Transverse colon (tissue), 4 donors: ENCODE measurements around the gene NAT10. TPM values are rescaled to one million over a fixed set of nuclear protein-coding genes. Genes with fewer than 3 reads are reported as not detected.

Experiments used
- DNase-seq: peaks from one replicate; pipeline ENCODE4 v3.0.0-alpha.2; 2019
- H3K27ac ChIP-seq, 4 donors: fragments of 200-600 bp; sonication (generic); 2 replicates each; pipeline ENCODE4 v1.5.1; 2016 to 2018; ENCODE audit warnings: inconsistent platforms in 4 of 4
- H3K27me3 ChIP-seq: fragments of 200-600 bp; sonication (generic); 2 replicates; pipeline ENCODE4 v1.5.1; 2017; ENCODE audit warnings: inconsistent platforms
- H3K36me3 ChIP-seq, 4 donors: fragments of 200-600 bp; sonication (generic); 2 replicates each; pipeline ENCODE4 v1.5.1; 2017 to 2019; ENCODE audit warnings: inconsistent platforms in 4 of 4
- H3K4me1 ChIP-seq, 4 donors: fragments of 200-600 bp; sonication (generic); 2 replicates each; pipeline ENCODE4 v1.5.1; 2017 to 2020; ENCODE audit warnings: inconsistent platforms in 4 of 4
- H3K4me3 ChIP-seq, 4 donors: fragments of 200-600 bp; sonication (generic); 1 replicate in 1 of 4; 2 replicates in 3 of 4; pipeline versions ENCODE4 v1.5.1 to v1.6.1; 2017 to 2019; ENCODE audit warnings: inconsistent platforms in 4 of 4
- H3K9me3 ChIP-seq, 2 donors: fragments of 200-600 bp; sonication (generic); 2 replicates each; pipeline ENCODE4 v1.5.1; 2017 to 2019; ENCODE audit warnings: inconsistent platforms in 2 of 2
- CTCF ChIP-seq, 5 experiments: fragments of 200-600 bp in 3 of 5; fragments of 450-650 bp in 2 of 5; sonication (generic) in 3 of 5; IDR thresholded peaks; 1 replicate in 2 of 5; 2 replicates in 3 of 5; pipeline ENCODE4 v1.5.1; 2016 to 2017; ENCODE audit warnings: antibody characterized with exemption in 5 of 5, inconsistent platforms in 3 of 5, mild to moderate bottlenecking in 2 of 5, moderate library complexity in 1 of 5
- EP300 ChIP-seq: sonication (generic); formaldehyde crosslinking; IDR thresholded peaks from one replicate; pipeline ENCODE4 v1.6.1; 2017; ENCODE audit warnings: antibody characterized with exemption, low read depth
- POLR2A ChIP-seq: fragments of 450-650 bp; IDR thresholded peaks from one replicate; pipeline ENCODE4 v1.6.1; 2016; ENCODE audit warnings: antibody characterized with exemption, mild to moderate bottlenecking, moderate library complexity
- POLR2AphosphoS5 ChIP-seq, 3 donors: sonication (generic); formaldehyde crosslinking; IDR thresholded peaks; one replicate each; pipeline ENCODE4 v1.6.1; 2016; ENCODE audit warnings: antibody characterized with exemption in 3 of 3
- WGBS, 2 donors: methylation state at CpG; one replicate each; pipeline ENCODE4 v1.1.5; 2018; ENCODE audit warnings: low coverage in 1 of 2; 5-methylcytosine and 5-hydroxymethylcytosine counted together
- in situ Hi-C, 4 donors: fragments of 200-750 bp; cut with MboI; loops; one replicate each; pipeline versions ENCODE4 v1.15.0 to v1.15.1; 2017; ENCODE audit warnings: low sequenced_read_pairs in 3 of 4, low pct_ligation_motif_present in 1 of 4, low pct_unique_long_range_greater_than_20kb in 1 of 4
- intact Hi-C: fragments of 100-400 bp; cut with DNase I; formaldehyde crosslinking; loops from one replicate; pipeline ENCODE4 v1.15.1; 2023; ENCODE audit warnings: low total_unique reads
- total RNA-seq, 4 donors: library from RNA; depleted of rRNA; stranded (reverse); fragments of >200 nt; gene quantifications; one replicate each; pipeline ENCODE4 v1.1.0, GENCODE V29; 2016

The NAT10 gene
- total RNA-seq, 4 donors from 2014 or later, result 16.0 to 40.6 (median 26.9) TPM

- DNase-seq, result no peak
- Histone ChIP-seq H3K4me3 (no peak overlapping the region), H3K4me1 (no peaks in the 10 kb centered on the region), H3K9me3 (no peaks in the 10 kb centered on the region), H3K27ac (no peak overlapping the region), H3K27me3 (no peaks in the 10 kb centered on the region), H3K36me3 (no peaks in the 10 kb centered on the region)
- 72% methylated on average over 12 of the region's 12 CpGs; no CpG with 5 or more reads in 1 of the 2 donors for WGBS, 2 donors
- intact Hi-C loops (no loop called here), in situ Hi-C loops (loop anchor here in 3 of 4 donors (25.0 kb wide), 1 partner anchor 321 kb away; no protein-coding TSS in a partner anchor)
- TF ChIP-seq EP300 (no peak), CTCF (IDR thresholded peaks at IDR 0.05) (no peak), POLR2A (no peak), POLR2AphosphoS5 (IDR thresholded peaks at IDR 0.05) (no peak)
These were observed 60.5 kb downstream of the NAT10 start for GRCh38 chr11:34165786-34166555.

GRCh38 chr11:34166806-34167740, 61.6 kb downstream of the NAT10 start:
- in situ Hi-C loops, result loop anchor here in 3 of 4 donors (25.0 kb wide), 1 partner anchor 320 kb away; no protein-coding TSS in a partner anchor
- no peaks in the 10 kb centered on the region for H3K36me3 ChIP-seq

GRCh38 chr11:34167961-34168360, 62.5 kb downstream of the NAT10 start:
- no peak for TF ChIP-seq EP300
- no peak for TF ChIP-seq CTCF (IDR thresholded peaks at IDR 0.05)
- no peak for TF ChIP-seq POLR2A
- no peak for TF ChIP-seq POLR2AphosphoS5 (IDR thresholded peaks at IDR 0.05)

More at GRCh38 chr11:34166806-34167740, 61.6 kb downstream of the NAT10 start:
- no peaks in the 10 kb centered on the region for H3K4me1 ChIP-seq
- no peaks in the 10 kb centered on the region for H3K27me3 ChIP-seq
- intact Hi-C loops, result no loop called here
- TF ChIP-seq POLR2AphosphoS5 (IDR thresholded peaks at IDR 0.05) (no peak), EP300 (no peak), POLR2A (no peak), CTCF (IDR thresholded peaks at IDR 0.05) (no peak)
- 96 to 98% methylated on average over 9 to 16 of the region's 16 CpGs for WGBS, 2 donors
- H3K9me3 ChIP-seq, result no peaks in the 10 kb centered on the region
- H3K4me3 ChIP-seq, result no peak overlapping the region
- no peak overlapping the region for H3K27ac ChIP-seq
- DNase-seq, result no peak

More at GRCh38 chr11:34167961-34168360, 62.5 kb downstream of the NAT10 start:
- no peak for DNase-seq
- H3K36me3 ChIP-seq, result no peaks in the 10 kb centered on the region
- H3K4me1 ChIP-seq, result no peaks in the 10 kb centered on the region
- no peaks in the 10 kb centered on the region for H3K9me3 ChIP-seq
- in situ Hi-C loops (loop anchor here in 3 of 4 donors (25.0 kb wide), 1 partner anchor 319 kb away; no protein-coding TSS in a partner anchor), intact Hi-C loops (no loop called here)
- no peaks in the 10 kb centered on the region for H3K27me3 ChIP-seq
- H3K27ac ChIP-seq, result no peak overlapping the region
- 84% methylated on average over 9 of the region's 9 CpGs; no CpG with 5 or more reads in 1 of the 2 donors for WGBS, 2 donors
- no peak overlapping the region for H3K4me3 ChIP-seq
